DMS53 treated with DMSO at 0.1 percent for 48 hours (cell line): ENCODE results near the gene SEMA4A.
"Not testable (repeated sequence)": the region's sequence is repeated elsewhere in the genome, so short reads cannot be mapped to it uniquely, and the experiment has no call there.

Experiments used
- DNase-seq: peaks from one replicate; lab custom pipeline; 2025; ENCODE audit not compliant: unreplicated experiment; lab: John Stamatoyannopoulos, UW

The SEMA4A gene

GRCh38 chr1:156118177-156118868 is 35.1 kb upstream of the SEMA4A start:
- DNase-seq = no peak

- DNase-seq = no peak
Measured at GRCh38 chr1:156119503-156120209, 33.7 kb upstream of the SEMA4A start.

DNA sequence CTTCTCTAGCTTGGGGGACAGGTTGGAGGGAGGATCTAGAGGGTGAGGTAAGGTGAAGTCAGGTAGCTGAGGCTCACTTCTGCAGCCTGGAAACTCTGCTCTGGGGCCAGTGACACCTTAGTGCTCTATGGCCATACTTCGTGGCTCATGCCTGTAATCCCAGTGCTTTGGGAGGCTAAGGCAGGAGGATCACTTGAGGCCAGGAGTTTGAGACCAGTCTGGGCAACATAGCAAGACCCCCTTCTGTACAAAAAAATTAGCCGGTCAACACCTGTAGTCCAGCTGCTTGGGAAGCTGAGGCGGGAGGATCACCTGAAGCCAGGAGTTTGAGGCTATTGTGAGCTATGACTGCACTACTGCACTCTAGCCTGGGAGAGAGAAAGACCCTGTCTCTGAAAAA is 33.1 kb upstream of the SEMA4A start:
- no peak for DNase-seq

GRCh38 chr1:156121005-156121404 is 32.4 kb upstream of the SEMA4A start:
- not testable (repeated sequence) for DNase-seq

GRCh38 chr1:156121457-156121856 is 31.9 kb upstream of the SEMA4A start:
- DNase-seq = no peak

DNA sequence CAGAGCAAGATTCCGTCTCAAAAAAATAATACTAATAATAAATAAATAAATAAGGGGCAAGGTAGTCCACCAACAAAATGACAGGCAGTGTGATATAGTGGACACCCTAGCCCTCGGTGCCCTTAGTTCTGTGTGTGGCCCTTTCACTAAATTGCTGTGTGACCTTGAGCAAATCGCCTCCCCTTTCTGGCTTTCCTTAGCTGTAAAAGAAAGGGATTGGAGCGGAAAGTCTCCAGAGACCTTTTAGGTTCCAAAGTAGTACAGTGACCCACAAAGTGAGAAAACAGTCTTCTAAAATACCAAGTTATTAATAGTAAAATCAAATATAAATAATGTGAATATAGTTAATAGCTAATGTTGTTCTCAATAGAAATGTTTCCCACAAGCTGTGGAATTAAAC is 31.3 kb upstream of the SEMA4A start:
- DNase-seq = no peak

DNA sequence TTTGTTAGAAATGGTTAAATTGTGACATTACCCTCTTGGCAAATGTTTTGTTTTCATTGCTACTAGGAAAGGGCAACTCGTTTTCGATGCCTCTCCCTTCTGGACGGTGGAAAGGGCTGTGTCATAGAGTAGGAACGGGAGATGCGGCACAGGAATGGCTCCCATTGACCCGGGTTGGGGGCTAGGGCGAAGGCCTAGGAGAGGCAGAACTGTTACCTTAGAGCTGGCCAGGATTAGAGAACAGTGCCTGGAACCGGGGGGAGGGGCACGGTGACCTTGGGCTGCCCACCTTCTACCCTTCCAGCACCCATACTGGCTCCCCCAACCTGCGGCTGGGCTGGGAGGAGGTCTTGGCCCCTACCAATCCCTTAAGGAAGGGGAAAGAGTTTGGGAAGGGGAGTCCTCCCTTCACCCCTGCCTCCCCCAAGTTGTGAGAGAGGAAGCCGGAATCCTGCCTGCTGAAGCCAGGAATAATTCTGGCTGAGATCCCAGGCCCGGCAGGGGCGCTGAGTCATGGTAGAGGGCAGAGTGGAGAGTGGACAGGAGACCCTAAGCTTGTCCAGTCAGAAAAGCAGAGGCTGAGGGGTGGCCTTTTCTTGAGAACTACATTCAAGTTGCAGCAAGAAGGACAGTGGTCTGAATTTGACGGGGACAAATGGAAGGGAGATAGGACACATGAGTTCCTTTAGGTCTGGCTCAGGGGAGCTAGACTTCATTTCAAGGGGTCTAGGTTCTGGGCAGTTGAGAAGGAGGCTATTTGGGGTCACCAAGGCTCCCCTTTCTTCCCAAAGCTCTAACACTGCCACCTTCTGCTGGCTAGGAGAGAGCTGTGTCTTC is 30.6 kb upstream of the SEMA4A start:
- DNase-seq = peak; percentile 21

DNA sequence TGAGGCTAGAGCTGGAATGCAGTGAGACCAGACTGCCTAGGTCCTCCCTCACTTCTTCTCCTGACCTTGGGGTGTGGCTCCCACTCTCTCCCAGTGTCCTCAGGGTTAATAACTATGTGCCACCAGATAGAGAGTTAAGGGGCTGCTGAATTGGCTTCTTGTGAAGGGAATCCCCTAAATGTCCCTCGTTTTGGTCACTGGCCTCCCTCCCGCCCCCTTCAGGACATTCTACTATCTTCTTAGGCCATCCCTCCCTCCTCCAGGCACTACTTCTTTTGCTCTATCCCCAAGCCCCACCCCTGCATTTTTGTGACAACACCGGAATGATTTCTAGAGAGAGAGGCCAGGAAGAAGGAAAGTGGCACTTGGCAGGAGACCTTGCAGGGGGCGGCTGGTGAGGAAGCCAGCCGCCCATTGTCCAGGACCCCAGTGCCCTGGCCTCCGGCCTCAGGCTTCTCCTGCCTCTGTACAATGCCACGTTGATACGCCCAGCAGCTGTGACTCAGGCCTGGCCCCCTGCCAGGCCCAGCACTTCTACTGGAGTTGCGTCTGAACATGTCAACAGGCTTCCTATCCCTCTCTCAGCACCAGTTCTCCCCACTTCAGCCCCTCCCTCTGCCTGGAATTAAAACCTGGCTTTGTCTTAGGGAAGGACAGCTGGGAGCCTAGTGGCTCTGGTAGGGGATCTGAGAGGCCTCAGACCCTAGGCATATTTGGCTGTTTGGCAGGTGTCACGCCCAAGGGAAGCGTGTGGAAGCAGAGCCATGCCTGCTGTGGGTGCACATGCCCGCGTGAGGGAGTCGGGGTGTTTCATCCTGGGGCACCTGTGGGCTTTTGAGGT is 29.8 kb upstream of the SEMA4A start:
- DNase-seq = peak; percentile 87

DNA sequence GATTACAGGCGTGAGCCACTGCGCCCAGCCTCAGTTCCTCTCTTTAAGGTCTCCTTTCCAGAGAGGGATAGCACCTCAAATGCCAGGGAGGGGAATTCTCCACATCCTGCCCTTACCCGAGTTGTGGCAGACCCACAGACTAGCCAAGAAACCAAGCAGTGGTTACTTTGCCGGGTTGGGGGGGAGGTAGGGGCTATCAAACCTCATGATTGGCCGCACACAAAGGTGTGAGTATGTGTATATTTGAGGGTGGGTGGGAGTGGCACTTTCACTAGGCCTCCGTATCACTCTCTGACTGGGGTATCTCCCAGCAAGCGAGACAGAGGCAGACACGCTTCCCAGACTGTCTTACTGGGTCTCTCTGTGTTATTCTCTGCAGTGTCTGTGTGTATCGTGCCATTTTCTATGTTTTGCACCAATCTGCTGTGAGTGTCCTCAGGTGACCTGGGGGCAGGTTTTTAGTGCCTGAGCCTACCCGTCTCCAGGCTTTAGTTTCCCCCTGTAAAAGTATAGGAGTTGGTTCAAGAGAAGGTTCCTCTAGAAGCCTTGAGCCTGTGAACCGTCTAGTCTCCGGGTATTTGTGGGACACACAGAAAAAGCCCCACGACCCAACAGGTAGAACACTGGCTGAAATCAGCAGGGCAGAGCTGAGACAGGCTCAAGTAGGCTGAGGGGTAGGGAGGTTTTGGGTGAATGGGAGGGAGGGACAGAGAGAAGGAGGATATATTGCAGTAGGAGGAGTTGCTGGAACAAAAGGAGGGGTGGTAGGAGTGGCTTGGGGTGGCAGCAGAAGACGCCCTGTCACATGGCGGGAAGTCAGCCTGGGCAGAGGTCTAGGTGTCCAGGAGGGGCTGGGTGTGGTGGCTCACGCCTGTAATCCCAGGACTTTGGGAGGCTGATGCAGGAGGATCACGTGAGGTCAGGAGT is 28.6 kb upstream of the SEMA4A start:
- no peak for DNase-seq

GRCh38 chr1:156125544-156125943 is 27.8 kb upstream of the SEMA4A start:
- DNase-seq = not testable (repeated sequence)

GRCh38 chr1:156126043-156126629 is 27.2 kb upstream of the SEMA4A start:
- DNase-seq = no peak

- no peak for DNase-seq
Measured at GRCh38 chr1:156126630-156127534, 26.5 kb upstream of the SEMA4A start.

DNA sequence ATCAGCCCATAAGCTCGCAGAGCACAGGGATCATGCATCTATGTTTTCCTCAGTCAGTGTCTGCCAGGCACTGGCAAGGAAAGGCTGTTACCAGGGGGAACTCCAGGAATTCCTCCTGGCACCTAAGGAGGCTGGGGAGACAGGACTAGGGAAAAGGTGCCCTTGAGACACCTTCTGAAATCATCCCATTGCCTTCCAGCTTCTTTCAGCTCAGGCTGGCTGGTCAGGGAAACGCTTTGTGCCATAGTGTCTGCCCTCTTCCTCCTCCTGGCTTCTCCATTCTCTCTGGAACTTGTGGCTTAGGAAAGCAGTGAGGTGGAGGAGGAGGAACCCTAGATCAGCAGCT is 25.1 kb upstream of the SEMA4A start:
- DNase-seq = no peak

GRCh38 chr1:156128654-156129597 is 24.5 kb upstream of the SEMA4A start:
- no peak for DNase-seq

DNA sequence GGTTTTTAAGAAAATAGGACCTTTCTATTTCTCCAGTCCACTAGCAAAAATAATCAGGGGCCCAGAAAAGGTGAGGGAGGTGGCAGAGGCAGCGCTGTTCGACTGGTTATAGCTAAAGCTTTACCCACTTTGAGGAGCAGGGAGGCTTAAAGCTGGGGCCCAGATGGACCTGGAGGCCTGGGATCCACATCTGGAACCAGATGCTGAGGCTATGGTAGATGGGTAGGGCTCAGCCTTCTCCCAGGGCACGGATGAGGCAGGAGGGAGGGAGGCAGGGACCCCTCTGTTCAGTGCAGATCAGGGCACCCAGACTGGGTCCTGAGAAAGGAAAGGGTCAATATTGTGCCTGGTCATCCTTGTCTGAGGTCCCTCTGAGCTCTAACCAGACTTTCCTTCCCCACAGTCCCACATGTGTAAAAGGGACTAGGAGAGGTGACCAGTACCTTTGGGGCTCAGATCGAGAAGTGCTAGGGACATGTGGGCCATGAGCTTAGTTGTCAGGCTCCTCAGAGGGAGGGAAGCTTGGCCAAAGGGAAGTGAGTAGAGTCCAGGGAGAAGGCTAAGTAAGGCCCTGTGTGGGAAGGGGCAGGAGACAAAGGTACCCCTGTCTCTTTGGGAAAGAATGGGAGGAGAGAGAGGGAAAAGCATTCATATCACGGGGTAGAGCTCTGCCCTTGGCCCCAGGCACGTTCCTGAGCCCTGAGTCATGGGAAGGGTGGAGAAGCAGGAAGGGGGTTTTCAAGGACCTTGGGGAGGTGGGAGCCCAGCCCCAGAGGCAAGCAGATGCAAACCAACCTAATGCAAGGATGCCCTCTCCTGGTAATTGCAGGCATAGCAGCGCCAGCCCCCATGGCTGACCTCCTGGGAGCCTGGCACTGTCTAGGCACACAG is 23.5 kb upstream of the SEMA4A start:
- DNase-seq = peak; percentile 46

DNA sequence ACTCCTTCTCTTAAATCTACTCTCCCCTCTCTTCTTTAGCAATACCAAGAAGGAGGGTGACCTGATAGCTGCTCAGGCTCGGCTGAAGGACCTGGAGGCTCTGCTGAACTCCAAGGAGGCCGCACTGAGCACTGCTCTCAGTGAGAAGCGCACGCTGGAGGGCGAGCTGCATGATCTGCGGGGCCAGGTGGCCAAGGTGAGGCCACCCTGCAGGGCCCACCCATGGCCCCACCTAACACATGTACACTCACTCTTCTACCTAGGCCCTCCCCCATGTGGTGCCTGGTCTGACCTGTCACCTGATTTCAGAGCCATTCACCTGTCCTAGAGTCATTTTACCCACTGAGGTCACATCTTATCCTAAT is 22.8 kb upstream of the SEMA4A start:
- DNase-seq = no peak
